ENCODE measurements around the gene CACNA1H. TPM values are rescaled to one million over a fixed set of nuclear protein-coding genes. Genes with fewer than 3 reads are reported as not detected.

Gene CACNA1H
- polyA plus RNA-seq, 1 experiment = 1.5 TPM

DNA sequence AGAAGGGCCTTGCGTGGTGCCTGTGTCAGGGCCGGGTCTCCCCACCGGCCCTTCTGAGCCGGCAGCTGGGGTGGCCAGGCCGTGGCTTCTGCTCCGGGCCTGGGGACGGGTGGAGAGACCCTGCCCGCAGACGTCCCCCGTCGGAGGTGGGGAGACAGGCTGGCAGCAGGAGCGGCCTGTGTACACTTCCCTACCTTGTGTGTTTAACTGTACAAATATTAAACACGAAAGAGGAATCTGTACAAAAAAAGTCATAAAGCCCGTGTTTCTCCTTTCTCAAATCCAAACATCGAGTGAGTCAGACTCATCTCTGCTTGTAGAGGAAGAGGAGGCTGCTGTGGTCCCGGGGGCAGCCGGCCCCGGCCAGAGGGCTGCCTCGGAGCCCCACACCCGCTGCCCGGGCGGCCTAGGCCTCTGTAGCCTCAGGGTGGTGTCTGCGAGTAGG lies 2.0 kb downstream of the CACNA1H start:
- CTCF ChIA-PET = no interaction called here
- H3K4me3 ChIP-seq (ENCODE audit: low read depth, low read length) = no peak overlapping the region; the same call in 1 of the 2 replicates
- peaks cover 7% of the 10 kb centered on the region; the same call in 1 of the 2 replicates for H3K9me3 ChIP-seq (ENCODE audit: control insufficient read depth, insufficient read depth, low read length)
- no peak for DNase-seq (ENCODE audit: low read depth, low spot score)
- POLR2A ChIA-PET = no interaction called here
- peak overlapping the region; percentile 11 for H3K27ac ChIP-seq (ENCODE audit: low read depth, low read length)
- TF ChIP-seq, protein P1, sequence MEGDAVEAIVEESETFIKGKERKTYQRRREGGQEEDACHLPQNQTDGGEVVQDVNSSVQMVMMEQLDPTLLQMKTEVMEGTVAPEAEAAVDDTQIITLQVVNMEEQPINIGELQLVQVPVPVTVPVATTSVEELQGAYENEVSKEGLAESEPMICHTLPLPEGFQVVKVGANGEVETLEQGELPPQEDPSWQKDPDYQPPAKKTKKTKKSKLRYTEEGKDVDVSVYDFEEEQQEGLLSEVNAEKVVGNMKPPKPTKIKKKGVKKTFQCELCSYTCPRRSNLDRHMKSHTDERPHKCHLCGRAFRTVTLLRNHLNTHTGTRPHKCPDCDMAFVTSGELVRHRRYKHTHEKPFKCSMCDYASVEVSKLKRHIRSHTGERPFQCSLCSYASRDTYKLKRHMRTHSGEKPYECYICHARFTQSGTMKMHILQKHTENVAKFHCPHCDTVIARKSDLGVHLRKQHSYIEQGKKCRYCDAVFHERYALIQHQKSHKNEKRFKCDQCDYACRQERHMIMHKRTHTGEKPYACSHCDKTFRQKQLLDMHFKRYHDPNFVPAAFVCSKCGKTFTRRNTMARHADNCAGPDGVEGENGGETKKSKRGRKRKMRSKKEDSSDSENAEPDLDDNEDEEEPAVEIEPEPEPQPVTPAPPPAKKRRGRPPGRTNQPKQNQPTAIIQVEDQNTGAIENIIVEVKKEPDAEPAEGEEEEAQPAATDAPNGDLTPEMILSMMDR (IDR thresholded peaks at IDR 0.05; ENCODE audit: low read depth, low read length) = no peak
- peaks cover 33% of the 10 kb centered on the region for H3K27me3 ChIP-seq (ENCODE audit: control insufficient read depth, insufficient read depth, low read length)

DNA sequence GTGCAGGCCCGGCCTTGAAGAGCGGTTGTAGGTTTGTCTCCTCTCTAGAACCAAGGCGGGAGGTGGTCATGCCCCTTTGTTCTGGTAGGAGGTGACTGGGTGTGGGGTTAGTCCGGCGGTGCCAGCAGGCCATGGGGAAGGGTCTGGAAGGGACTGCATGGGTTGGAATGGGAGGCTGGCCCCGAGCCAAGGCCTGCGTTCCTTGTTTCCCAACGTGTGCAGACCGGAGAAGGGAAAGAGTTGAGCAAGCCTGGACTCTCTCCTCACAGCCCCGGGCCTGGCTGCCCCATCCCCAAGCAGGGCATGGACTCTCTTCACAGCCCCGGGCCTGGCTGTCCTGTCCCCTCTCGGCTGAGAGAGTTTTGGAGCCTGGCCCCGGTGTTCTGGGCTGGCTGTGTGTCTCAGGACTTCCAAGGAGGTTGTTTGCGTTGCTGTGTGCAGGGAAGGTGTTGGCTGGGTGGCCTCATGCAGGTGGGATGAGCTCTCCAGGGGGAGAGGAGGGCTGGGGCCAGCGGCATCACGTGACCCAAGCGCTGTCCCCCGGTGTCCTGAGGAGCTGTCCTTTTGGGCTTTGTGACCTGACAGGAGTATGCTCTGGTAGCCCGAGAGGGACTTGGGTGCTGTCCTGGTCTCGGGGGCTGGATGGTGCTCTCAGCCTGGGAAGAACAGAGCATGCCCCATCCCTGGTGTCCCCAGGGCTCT lies 2.6 kb downstream of the CACNA1H start:
- CTCF ChIA-PET = no interaction called here
- H3K27me3 ChIP-seq (ENCODE audit: control insufficient read depth, insufficient read depth, low read length) = peaks cover 38% of the 10 kb centered on the region
- POLR2A ChIA-PET = no interaction called here
- DNase-seq (ENCODE audit: low read depth, low spot score) = no peak
- H3K4me3 ChIP-seq (ENCODE audit: low read depth, low read length) = no peak overlapping the region
- peaks cover 5% of the 10 kb centered on the region; the same call in 1 of the 2 replicates for H3K9me3 ChIP-seq (ENCODE audit: control insufficient read depth, insufficient read depth, low read length)
- TF ChIP-seq, protein P1 (IDR thresholded peaks at IDR 0.05; ENCODE audit: low read depth, low read length) = no peak
- H3K27ac ChIP-seq (ENCODE audit: low read depth, low read length) = no peak overlapping the region

DNA sequence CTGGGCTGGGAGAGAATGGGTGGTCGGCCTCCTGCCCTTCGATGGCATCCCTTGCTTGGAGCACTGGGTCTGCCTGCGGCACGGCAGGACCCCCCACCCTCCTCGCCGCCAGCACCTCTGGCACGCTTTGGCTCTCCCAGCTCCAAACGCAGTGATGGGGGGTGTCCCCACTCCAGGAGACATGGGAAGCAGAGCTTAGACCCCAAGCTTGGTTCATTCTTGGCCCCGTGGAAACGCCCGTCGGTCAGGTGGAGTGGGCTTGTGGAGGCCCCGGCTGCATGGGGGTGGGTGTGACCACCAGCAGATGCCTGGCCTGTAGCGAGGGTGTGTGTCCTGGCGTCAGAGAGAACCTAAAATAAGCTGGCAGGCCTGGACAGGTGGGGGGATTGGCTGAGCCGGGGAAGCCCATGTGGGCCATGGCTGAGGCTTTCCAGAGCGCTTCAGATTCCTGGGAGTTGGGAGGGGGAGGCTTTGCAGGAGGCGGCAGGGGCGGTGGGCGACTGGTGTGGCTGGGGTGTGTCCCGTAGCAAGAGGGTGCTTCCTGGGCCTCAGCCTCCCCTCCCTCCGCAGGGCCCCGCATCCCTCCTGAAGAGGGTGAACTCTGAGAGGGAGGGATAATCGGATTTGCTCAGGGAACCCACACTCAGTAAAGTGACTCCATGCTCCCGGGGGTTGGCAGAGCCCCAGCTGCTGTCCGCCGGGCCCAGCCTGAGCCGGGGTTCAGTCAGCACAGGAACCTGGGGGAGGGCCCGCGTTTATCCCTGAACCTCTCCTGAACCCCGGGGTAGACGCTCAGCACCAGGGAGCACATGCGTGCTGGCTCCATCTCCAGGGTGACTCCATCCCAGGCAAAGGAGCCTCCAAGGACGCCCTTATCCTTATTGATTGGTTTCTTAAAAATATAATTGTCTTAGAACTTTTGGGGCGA lies 3.4 kb downstream of the CACNA1H start:
- TF ChIP-seq, protein P1 (IDR thresholded peaks at IDR 0.05; ENCODE audit: low read depth, low read length) = no peak
- H3K4me3 ChIP-seq (ENCODE audit: low read depth, low read length) = no peak overlapping the region
- peaks cover 45% of the 10 kb centered on the region for H3K27me3 ChIP-seq (ENCODE audit: control insufficient read depth, insufficient read depth, low read length)
- DNase-seq (ENCODE audit: low read depth, low spot score) = no peak
- ChIA-PET POLR2A (no interaction called here), CTCF (no interaction called here)
- no peaks in the 10 kb centered on the region; the same call in 1 of the 2 replicates for H3K9me3 ChIP-seq (ENCODE audit: control insufficient read depth, insufficient read depth, low read length)
- H3K27ac ChIP-seq (ENCODE audit: low read depth, low read length) = no peak overlapping the region

DNA sequence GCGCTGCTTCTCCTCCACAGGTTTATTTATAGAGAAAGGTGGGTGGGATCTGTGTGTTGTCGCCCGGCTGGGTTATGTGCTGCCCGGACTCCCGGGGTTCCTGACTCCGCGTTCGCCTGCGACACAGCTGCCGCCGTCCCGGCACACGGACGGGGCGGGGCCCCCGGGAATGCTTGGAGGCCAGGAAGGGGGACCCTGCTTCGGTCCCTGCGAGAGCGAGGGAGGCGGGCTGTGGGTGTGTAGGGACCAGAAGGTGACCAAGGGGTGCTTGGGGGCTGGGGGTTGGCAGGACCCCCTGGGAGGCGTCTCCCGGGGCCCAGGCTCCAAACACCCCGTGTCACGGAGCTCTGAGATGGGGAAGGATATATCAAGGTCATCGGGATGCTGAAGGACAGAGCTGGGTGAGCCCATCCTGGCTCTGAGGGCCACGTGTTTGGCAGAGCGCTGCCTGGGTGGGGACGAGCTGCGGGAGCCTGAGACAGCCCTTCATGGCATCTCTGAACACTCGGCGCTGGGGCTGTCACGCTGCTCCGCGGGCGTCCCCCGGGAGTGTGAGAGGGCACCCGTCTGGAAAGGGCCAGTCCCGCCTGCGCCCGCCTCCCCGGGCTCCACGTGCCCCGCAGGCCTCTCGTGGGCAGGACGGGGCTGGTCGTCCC lies 4.2 kb downstream of the CACNA1H start:
- POLR2A ChIA-PET = no interaction called here

More for the DNA sequence above, 4.2 kb downstream of the CACNA1H start:
- DNase-seq (ENCODE audit: low read depth, low spot score) = no peak
- H3K27ac ChIP-seq (ENCODE audit: low read depth, low read length) = no peak overlapping the region
- H3K27me3 ChIP-seq (ENCODE audit: control insufficient read depth, insufficient read depth, low read length) = peaks cover 46% of the 10 kb centered on the region
- CTCF ChIA-PET = no interaction called here
- no peak overlapping the region for H3K4me3 ChIP-seq (ENCODE audit: low read depth, low read length)
- no peaks in the 10 kb centered on the region; the same call in 1 of the 2 replicates for H3K9me3 ChIP-seq (ENCODE audit: control insufficient read depth, insufficient read depth, low read length)
- TF ChIP-seq, protein P1 (IDR thresholded peaks at IDR 0.05; ENCODE audit: low read depth, low read length) = no peak

Data from AG04450 (cell line).